MM.1S (cell line): ENCODE measurements around the gene IDH2.
A peak's percentile ranks its signal among the peaks of the same experiment; 100 is the strongest.

Source experiments
- DNase-seq: peaks from one replicate; pipeline ENCODE4 v3.0.0-alpha.2; 2015
- H2AFZ ChIP-seq: fragments of 300-600 bp; sonication (generic); 2 replicates; pipeline ENCODE4 v1.6.0; 2016; ENCODE audit warnings: antibody characterized with exemption, low read length
- H3F3A ChIP-seq: fragments of 300-600 bp; sonication (generic); 2 replicates; pipeline ENCODE4 v1.6.1; 2016; ENCODE audit warnings: mild to moderate bottlenecking, antibody characterized with exemption, low read length, moderate library complexity, mixed read lengths; ENCODE audit not compliant: insufficient read depth
- H3K27ac ChIP-seq: fragments of 300-600 bp; sonication (generic); 2 replicates; pipeline ENCODE4 v1.5.1; 2016; ENCODE audit warnings: mild to moderate bottlenecking, low read length
- H3K27me3 ChIP-seq: fragments of 300-600 bp; sonication (generic); replicated peaks from 2 replicates; pipeline ENCODE4 v1.6.0; 2016; ENCODE audit warnings: low read length; ENCODE audit not compliant: insufficient read depth
- H3K36me3 ChIP-seq: fragments of 300-600 bp; sonication (generic); replicated peaks from 2 replicates; pipeline ENCODE4 v1.6.1; 2016; ENCODE audit warnings: mild to moderate bottlenecking, low read length, mixed read lengths; ENCODE audit not compliant: insufficient read depth
- H3K4me1 ChIP-seq: fragments of 300-600 bp; sonication (generic); 2 replicates; pipeline ENCODE4 v1.6.1; 2016; ENCODE audit warnings: low read length, mixed read lengths
- H3K4me2 ChIP-seq: fragments of 300-600 bp; sonication (generic); 2 replicates; pipeline ENCODE4 v1.6.0; 2016; ENCODE audit warnings: low read depth, low read length
- H3K4me3 ChIP-seq: fragments of 300-600 bp; sonication (generic); 2 replicates; pipeline ENCODE4 v1.5.1; 2016; ENCODE audit warnings: low read length, mixed read lengths
- H3K79me2 ChIP-seq: fragments of 300-600 bp; sonication (generic); 2 replicates; pipeline ENCODE4 v1.6.1; 2016; ENCODE audit warnings: mixed run types, low read length, mixed read lengths
- H3K9ac ChIP-seq: fragments of 300-600 bp; sonication (generic); 2 replicates; pipeline ENCODE4 v1.6.1; 2016; ENCODE audit warnings: low read length, mixed read lengths
- H3K9me2 ChIP-seq: fragments of 300-600 bp; sonication (generic); replicated peaks from 2 replicates; pipeline ENCODE4 v1.6.1; 2016; ENCODE audit warnings: mild to moderate bottlenecking, low read length, mixed read lengths; ENCODE audit not compliant: insufficient read depth
- H3K9me3 ChIP-seq: fragments of 300-600 bp; sonication (generic); replicated peaks from 2 replicates; pipeline ENCODE4 v1.6.1; 2016; ENCODE audit warnings: mild to moderate bottlenecking, low read length, mixed read lengths; ENCODE audit not compliant: insufficient read depth
- H4K20me1 ChIP-seq: fragments of 300-600 bp; sonication (generic); 2 replicates; pipeline ENCODE4 v1.6.1; 2016; ENCODE audit warnings: mild to moderate bottlenecking, low read length, moderate library complexity, mixed read lengths; ENCODE audit not compliant: insufficient read depth
- CTCF ChIP-seq: fragments of 300-600 bp; sonication (generic); IDR thresholded peaks from 2 replicates; pipeline ENCODE4 v1.5.1; 2016; ENCODE audit warnings: antibody characterized with exemption, low read length, mixed read lengths
- EZH2 ChIP-seq: fragments of 300-600 bp; sonication (generic); optimal IDR thresholded peaks from 2 replicates; pipeline ENCODE3; 2017; ENCODE audit warnings: low read depth, mild to moderate bottlenecking, antibody characterized with exemption, low read length, mixed read lengths
- EZH2phosphoT487 ChIP-seq: fragments of 300-600 bp; sonication (generic); IDR thresholded peaks from 2 replicates; pipeline ENCODE4 v1.6.1; 2018; ENCODE audit warnings: antibody characterized with exemption, low read length

The IDH2 gene

DNA sequence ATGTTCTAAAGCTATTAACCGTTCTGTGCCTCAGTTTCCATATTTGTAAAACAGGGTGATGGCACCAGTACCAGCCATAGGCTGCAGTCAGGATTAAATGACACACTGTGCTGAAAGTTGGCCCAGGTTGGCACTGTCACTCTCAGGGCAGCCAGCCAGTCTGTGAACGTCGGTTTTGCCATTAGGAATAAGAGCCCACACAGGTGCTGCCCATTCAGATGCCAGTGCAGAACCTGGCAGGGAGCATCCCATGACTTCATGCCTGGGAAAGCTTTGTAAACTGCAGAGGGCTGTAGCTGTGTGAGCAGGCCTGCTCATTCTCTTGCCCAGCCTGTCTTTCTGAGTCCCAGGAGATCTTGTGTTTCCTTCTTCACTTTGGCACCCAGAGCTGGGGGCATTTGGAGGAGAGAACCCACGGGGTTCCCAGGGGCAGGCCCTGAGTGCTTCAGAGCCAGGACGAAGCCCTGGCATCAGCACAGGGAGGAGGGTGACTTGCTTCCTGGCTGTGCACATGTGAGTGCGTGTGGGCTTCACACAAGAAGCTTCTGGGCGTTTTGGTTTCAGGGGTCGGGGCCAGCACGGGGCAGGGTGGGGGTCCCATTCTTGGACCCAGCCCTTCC lies 54.2 kb downstream of the IDH2 start:
- H3K4me2 ChIP-seq, result peak overlapping the region; percentile 66; the same call in 1 of the 2 replicates
- H3K4me3 ChIP-seq, result no peak overlapping the region
- no peak for TF ChIP-seq EZH2phosphoT487
- no peak for TF ChIP-seq CTCF
- TF ChIP-seq EZH2, result no peak
- no peak overlapping the region for H2AFZ ChIP-seq
- H3K79me2 ChIP-seq, result peaks cover 80% of the 10 kb centered on the region
- no peaks in the 10 kb centered on the region for H3K9me3 ChIP-seq
- peaks cover 23% of the 10 kb centered on the region for H3F3A ChIP-seq
- 0 out of 2 replicates have a peak overlapping the region, but pooled peaks have one; percentile 76 for H3K9ac ChIP-seq
- no peaks in the 10 kb centered on the region for H4K20me1 ChIP-seq
- peak overlapping the region; percentile 99; the same call in 1 of the 2 replicates for H3K27ac ChIP-seq
- no peaks in the 10 kb centered on the region for H3K36me3 ChIP-seq
- DNase-seq, result no peak
- no peaks in the 10 kb centered on the region for H3K9me2 ChIP-seq
- H3K27me3 ChIP-seq, result no peaks in the 10 kb centered on the region
- peaks cover 42% of the 10 kb centered on the region for H3K4me1 ChIP-seq

GRCh38 chr15:90046911-90047392 lies 55.3 kb downstream of the IDH2 start:
- Histone ChIP-seq H3K9ac (peak overlapping the region; percentile 76), H3K4me2 (peak overlapping the region; percentile 66), H3K9me3 (no peaks in the 10 kb centered on the region), H3K9me2 (no peaks in the 10 kb centered on the region), H3K27me3 (no peaks in the 10 kb centered on the region), H3F3A (peaks cover 23% of the 10 kb centered on the region), H3K4me1 (peaks cover 38% of the 10 kb centered on the region), H3K79me2 (peaks cover 82% of the 10 kb centered on the region), H3K27ac (peak overlapping the region; percentile 99), H4K20me1 (no peaks in the 10 kb centered on the region), H2AFZ (peak overlapping the region; percentile 49; the same call in 1 of the 2 replicates), H3K4me3 (peak overlapping the region; percentile 20), H3K36me3 (no peaks in the 10 kb centered on the region)
- TF ChIP-seq CTCF, result no peak
- TF ChIP-seq EZH2phosphoT487, result no peak
- TF ChIP-seq EZH2, result no peak
- DNase-seq, result peak; percentile 91

DNA sequence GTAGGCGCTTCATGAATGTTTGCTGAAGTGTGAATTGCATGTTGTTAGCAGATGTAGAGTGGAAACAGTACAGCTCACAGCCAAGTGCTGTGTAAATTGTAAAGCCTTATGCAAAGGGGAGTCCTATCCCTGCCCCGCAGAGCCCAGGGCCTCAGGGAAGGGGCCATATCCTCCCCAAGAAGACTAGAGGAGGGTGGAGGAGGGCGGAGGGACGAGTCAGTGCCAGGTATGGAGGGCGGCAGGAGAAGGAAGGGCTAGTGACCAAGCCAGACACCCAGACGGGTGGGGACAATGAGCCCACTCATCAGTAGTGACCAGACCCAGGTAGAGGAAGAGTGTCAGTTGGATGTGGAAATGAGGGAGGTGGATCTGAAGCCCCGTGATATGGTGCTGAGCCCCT lies 56.0 kb downstream of the IDH2 start:
- peak overlapping the region; percentile 99 for H3K27ac ChIP-seq
- H3K4me3 ChIP-seq, result no peak overlapping the region
- H3K27me3 ChIP-seq, result no peaks in the 10 kb centered on the region
- no peak for DNase-seq
- no peaks in the 10 kb centered on the region for H3K36me3 ChIP-seq
- no peaks in the 10 kb centered on the region for H3K9me3 ChIP-seq
- H3K79me2 ChIP-seq, result peaks cover 83% of the 10 kb centered on the region
- TF ChIP-seq EZH2 (no peak), EZH2phosphoT487 (no peak), CTCF (no peak)
- H3K9ac ChIP-seq, result peak overlapping the region; percentile 76
- H2AFZ ChIP-seq, result 0 out of 2 replicates have a peak overlapping the region, but pooled peaks have one; percentile 49
- peaks cover 33% of the 10 kb centered on the region for H3K4me1 ChIP-seq
- peak overlapping the region; percentile 66 for H3K4me2 ChIP-seq
- no peaks in the 10 kb centered on the region for H3K9me2 ChIP-seq
- no peaks in the 10 kb centered on the region for H4K20me1 ChIP-seq
- peaks cover 23% of the 10 kb centered on the region for H3F3A ChIP-seq
